GM12864 (cell line): Measurements from ENCODE around the gene SLC22A7.
"Not testable (repeated sequence)": the region's sequence is repeated elsewhere in the genome, so short reads cannot be mapped to it uniquely, and the experiment has no call there.

ENCODE experiments used
- DNase-seq: peaks from one replicate; pipeline ENCODE4 v3.0.0-alpha.2; 2011; ENCODE audit warnings: low read depth
- H3K4me3 ChIP-seq: 2 replicates; pipeline ENCODE4 v1.5.1; 2011; ENCODE audit warnings: mild to moderate bottlenecking, low read depth, low read length, control low read depth
- CTCF ChIP-seq: IDR thresholded peaks from 2 replicates; pipeline ENCODE4 v1.5.1; 2011; ENCODE audit warnings: low read depth, mild to moderate bottlenecking, moderate library complexity, low read length, control low read depth, inconsistent platforms; ENCODE audit errors: missing control alignments

SLC22A7 gene

GRCh38 chr6:43295456-43295855, 2.6 kb upstream of the SLC22A7 start:
- TF ChIP-seq CTCF: no peak
- no peak for DNase-seq
- no peak overlapping the region for H3K4me3 ChIP-seq

GRCh38 chr6:43296780-43297497, 1.1 kb upstream of the SLC22A7 start:
- TF ChIP-seq CTCF: no peak
- no peak overlapping the region for H3K4me3 ChIP-seq

GRCh38 chr6:43298565-43299337, 691 bp downstream of the SLC22A7 start:
- no peak for TF ChIP-seq CTCF
- DNase-seq: no peak
- no peak overlapping the region for H3K4me3 ChIP-seq

More at GRCh38 chr6:43296780-43297497, 1.1 kb upstream of the SLC22A7 start:
- no peak for DNase-seq

- TF ChIP-seq CTCF: no peak
These were observed 1.6 kb downstream of the SLC22A7 start for GRCh38 chr6:43299338-43300293.

GRCh38 chr6:43301081-43301870, 3.2 kb downstream of the SLC22A7 start:
- DNase-seq: no peak
- H3K4me3 ChIP-seq: no peak overlapping the region
- TF ChIP-seq CTCF: no peak

More at GRCh38 chr6:43299338-43300293, 1.6 kb downstream of the SLC22A7 start:
- DNase-seq: no peak
- H3K4me3 ChIP-seq: no peak overlapping the region

- DNase-seq: no peak
- no peak for TF ChIP-seq CTCF
These were observed 4.1 kb downstream of the SLC22A7 start for GRCh38 chr6:43302126-43302525.

GRCh38 chr6:43303006-43303405, 4.9 kb downstream of the SLC22A7 start:
- H3K4me3 ChIP-seq, DNase-seq: not testable (repeated sequence)

More at GRCh38 chr6:43302126-43302525, 4.1 kb downstream of the SLC22A7 start:
- no peak overlapping the region for H3K4me3 ChIP-seq
